CD8-positive, alpha-beta memory T cell (primary cell): ENCODE data around the gene SLC7A14. TPM values are rescaled to one million over a fixed set of nuclear protein-coding genes. Genes with fewer than 3 reads are reported as not detected.

Source experiments
- CTCF ChIA-PET: fragments of 350-600 bp; sonication (Branson Sonifier 250); formaldehyde crosslinking; loops from one replicate; lab custom pipeline; 2021; ENCODE audit warnings: antibody characterized with exemption; lab: Charles Lee
- POLR2A ChIA-PET: fragments of 350-600 bp; sonication (Branson Sonifier 250); formaldehyde crosslinking; loops from one replicate; lab custom pipeline; 2021; ENCODE audit warnings: antibody characterized with exemption; lab: Charles Lee
- DNase-seq, 5 donors: peaks; one replicate each; pipeline versions ENCODE4 v3.0.0 to v3.0.0-alpha.2; 2020 to 2022; ENCODE audit warnings: mixed read lengths in 1 of 5
- H3K27ac ChIP-seq: one replicate; pipeline ENCODE4 v1.7.0; 2013; ENCODE audit warnings: low read depth, mild to moderate bottlenecking, low read length, moderate library complexity
- H3K27me3 ChIP-seq: 2 replicates; pipeline ENCODE4 v1.7.0; 2013; ENCODE audit warnings: low read length, mild to moderate bottlenecking; ENCODE audit not compliant: insufficient read depth, poor library complexity, severe bottlenecking
- H3K36me3 ChIP-seq: 2 replicates; pipeline ENCODE4 v1.7.0; 2013; ENCODE audit warnings: mild to moderate bottlenecking, low read length, moderate library complexity; ENCODE audit not compliant: insufficient read depth
- H3K4me1 ChIP-seq: 2 replicates; pipeline ENCODE4 v1.7.0; 2013; ENCODE audit warnings: mild to moderate bottlenecking, low read length, moderate library complexity; ENCODE audit not compliant: insufficient read depth
- H3K4me3 ChIP-seq: 2 replicates; pipeline ENCODE4 v1.7.0; 2013; ENCODE audit warnings: mild to moderate bottlenecking, low read length
- H3K9me3 ChIP-seq: 2 replicates; pipeline ENCODE4 v1.7.0; 2013; ENCODE audit warnings: mild to moderate bottlenecking, low read length
- H3K27ac Mint-ChIP-seq, 8 donors: one replicate each; pipeline ENCODE4 v1.8.0; 2020 to 2021; ENCODE audit warnings: mixed read lengths in 8 of 8, mild to moderate bottlenecking in 6 of 8, inconsistent platforms in 3 of 8, moderate library complexity in 3 of 8
- H3K27me3 Mint-ChIP-seq, 2 donors: one replicate each; pipeline ENCODE4 v1.8.0; 2020 to 2021; ENCODE audit warnings: mixed read lengths in 2 of 2, mild to moderate bottlenecking in 1 of 2, moderate library complexity in 1 of 2
- H3K36me3 Mint-ChIP-seq, 3 donors: one replicate each; pipeline ENCODE4 v1.8.0; 2020 to 2021; ENCODE audit warnings: mixed read lengths in 3 of 3, inconsistent platforms in 1 of 3, mild to moderate bottlenecking in 1 of 3
- H3K4me1 Mint-ChIP-seq, 3 donors: one replicate each; pipeline ENCODE4 v1.8.0; 2020 to 2021; ENCODE audit warnings: mixed read lengths in 3 of 3, inconsistent platforms in 1 of 3, mild to moderate bottlenecking in 1 of 3
- H3K4me3 Mint-ChIP-seq, 7 donors: one replicate each; pipeline ENCODE4 v1.8.0; 2020 to 2021; ENCODE audit warnings: mixed read lengths in 7 of 7, mild to moderate bottlenecking in 6 of 7, moderate library complexity in 4 of 7, inconsistent platforms in 2 of 7
- H3K9me3 Mint-ChIP-seq, 5 donors: one replicate each; pipeline ENCODE4 v1.8.0; 2020 to 2022; ENCODE audit warnings: mixed read lengths in 5 of 5, mild to moderate bottlenecking in 3 of 5, moderate library complexity in 2 of 5, inconsistent platforms in 1 of 5
- polyA plus RNA-seq: library from polyadenylated mRNA; unstranded; fragments of 300-500 nt; fragmentation: Illumina TruSeq; gene quantifications from one replicate; pipeline ENCODE4 v1.2.3, GENCODE V29; 2021
- total RNA-seq, 2 experiments: library from RNA; stranded (reverse); gene quantifications; one replicate each; pipeline ENCODE4 v1.2.3, GENCODE V29; 2021

SLC7A14 gene
- total and polyA plus RNA-seq, 3 experiments from 2014 or later = not detected

DNA sequence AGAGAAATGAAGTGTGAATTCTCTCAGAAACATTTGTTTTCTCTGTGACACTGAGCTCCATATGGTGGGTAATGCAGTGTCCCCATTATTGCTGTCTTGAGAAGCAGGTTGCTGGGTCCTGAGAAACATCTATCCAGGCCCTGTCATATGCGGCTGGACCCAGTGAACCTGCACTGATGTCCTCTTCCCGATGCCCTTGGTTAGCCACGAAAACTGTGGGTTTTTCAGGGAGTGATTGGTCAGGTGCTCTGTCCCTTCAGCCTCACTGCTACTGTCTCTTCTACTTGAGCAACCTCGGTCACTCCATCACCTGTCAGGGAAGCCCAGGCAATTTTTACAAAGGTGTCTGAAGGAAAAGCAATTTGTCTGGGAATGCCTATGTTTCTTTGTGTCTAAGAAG, 77.0 kb downstream of the SLC7A14 start:
- Histone ChIP-seq H3K27ac (no peak overlapping the region), H3K36me3 (no peaks in the 10 kb centered on the region), H3K9me3 (no peaks in the 10 kb centered on the region), H3K27me3 (no peaks in the 10 kb centered on the region), H3K4me1 (no peaks in the 10 kb centered on the region), H3K4me3 (no peak overlapping the region)
- Mint-ChIP-seq H3K4me1 (no peaks in the 10 kb centered on the region), H3K27ac (no peak overlapping the region), H3K4me3 (no peak overlapping the region), H3K9me3 (no peaks in the 10 kb centered on the region), H3K36me3 (no peaks in the 10 kb centered on the region), H3K27me3 (peaks cover 6 to 31% of the 10 kb centered on the region in 2 donors)
- ChIA-PET CTCF (no interaction called here), POLR2A (no interaction called here)
- DNase-seq = no peak

DNA sequence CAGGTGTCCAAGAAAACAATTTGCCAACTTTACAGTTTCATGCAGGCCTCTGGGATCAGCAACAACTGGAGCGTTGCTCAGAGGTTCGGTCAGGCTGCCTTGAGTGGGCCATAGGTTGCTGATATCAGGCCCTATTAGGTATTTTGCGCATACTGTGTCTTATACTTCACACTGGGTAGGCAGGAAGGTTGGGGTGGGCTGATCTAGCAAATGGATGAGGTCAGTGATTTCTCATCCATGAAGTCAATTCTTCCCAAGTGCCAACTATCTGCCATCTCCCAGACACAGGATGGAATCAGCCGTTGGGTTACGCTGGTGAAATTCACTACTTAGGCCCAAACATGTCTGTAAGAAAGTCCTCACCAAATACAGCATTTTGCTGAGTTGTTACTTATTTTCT, 77.6 kb downstream of the SLC7A14 start:
- CTCF ChIA-PET = interaction anchor here (1.4 kb wide), 1 partner anchor 94 kb away, joined by 3 read pairs; no protein-coding TSS in a partner anchor
- H3K27me3 Mint-ChIP-seq = peaks cover 5 to 31% of the 10 kb centered on the region in 2 donors
- H3K4me1 Mint-ChIP-seq = no peaks in the 10 kb centered on the region
- H3K4me1 ChIP-seq = no peaks in the 10 kb centered on the region
- H3K4me3 Mint-ChIP-seq = no peak overlapping the region
- no peaks in the 10 kb centered on the region for H3K9me3 Mint-ChIP-seq
- no peak for DNase-seq
- no peak overlapping the region for H3K27ac Mint-ChIP-seq
- no peaks in the 10 kb centered on the region for H3K9me3 ChIP-seq
- no peaks in the 10 kb centered on the region for H3K36me3 ChIP-seq
- H3K36me3 Mint-ChIP-seq = no peaks in the 10 kb centered on the region
- H3K4me3 ChIP-seq = no peak overlapping the region
- no peaks in the 10 kb centered on the region for H3K27me3 ChIP-seq
- POLR2A ChIA-PET = no interaction called here
- no peak overlapping the region for H3K27ac ChIP-seq

DNA sequence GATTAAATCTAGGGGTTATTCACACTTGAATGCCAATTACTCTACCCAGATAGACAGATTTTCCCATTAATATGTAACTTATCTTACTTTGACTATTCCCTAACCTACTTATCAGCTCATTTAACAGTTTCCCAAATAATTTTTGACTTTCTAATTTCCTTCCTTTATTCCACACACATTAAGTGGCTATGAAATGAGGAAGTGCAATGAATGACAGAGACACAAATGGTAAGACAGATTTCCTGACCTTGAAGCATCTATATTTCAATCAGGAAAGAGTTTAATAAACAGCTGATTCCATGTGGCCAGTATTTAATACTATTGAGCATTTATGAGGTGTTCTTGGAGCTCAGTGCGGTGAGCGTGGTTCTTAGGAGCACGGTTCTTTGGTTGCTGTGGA, 78.8 kb downstream of the SLC7A14 start:
- Mint-ChIP-seq H3K9me3 (no peaks in the 10 kb centered on the region), H3K4me1 (no peaks in the 10 kb centered on the region), H3K4me3 (no peak overlapping the region), H3K36me3 (no peaks in the 10 kb centered on the region), H3K27ac (no peak overlapping the region), H3K27me3 (peaks cover 5 to 31% of the 10 kb centered on the region in 2 donors)
- Histone ChIP-seq H3K9me3 (no peaks in the 10 kb centered on the region), H3K27me3 (no peaks in the 10 kb centered on the region), H3K4me1 (no peaks in the 10 kb centered on the region), H3K4me3 (no peak overlapping the region), H3K27ac (no peak overlapping the region), H3K36me3 (no peaks in the 10 kb centered on the region)
- no peak for DNase-seq
- ChIA-PET CTCF (interaction anchor here (1.4 kb wide), 1 partner anchor 93 kb away, joined by 3 read pairs; no protein-coding TSS in a partner anchor), POLR2A (no interaction called here)

DNA sequence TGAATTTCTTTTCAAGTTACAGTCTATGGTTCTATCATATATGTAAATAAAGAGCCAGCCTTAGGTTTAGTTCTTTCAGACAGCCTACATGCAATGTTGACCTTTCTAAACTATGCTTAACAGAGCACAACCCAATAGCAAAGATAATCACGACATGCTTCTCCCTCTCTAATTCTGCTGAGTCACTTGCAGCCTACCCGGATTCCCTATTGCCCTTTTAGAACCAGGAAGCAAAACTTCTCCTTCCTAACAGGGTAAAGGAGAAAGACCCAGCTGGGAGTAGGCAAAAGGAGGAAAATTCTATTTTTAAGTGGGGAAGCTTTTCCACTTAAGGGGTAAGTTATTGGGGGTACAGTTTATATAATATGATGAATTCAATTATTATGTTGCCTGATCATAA, 79.3 kb downstream of the SLC7A14 start:
- DNase-seq = no peak
- no peaks in the 10 kb centered on the region for H3K4me1 ChIP-seq
- no peaks in the 10 kb centered on the region for H3K36me3 Mint-ChIP-seq
- H3K9me3 Mint-ChIP-seq = no peaks in the 10 kb centered on the region
- no peaks in the 10 kb centered on the region for H3K36me3 ChIP-seq
- H3K4me3 ChIP-seq = no peak overlapping the region
- no peak overlapping the region for H3K4me3 Mint-ChIP-seq
- H3K4me1 Mint-ChIP-seq = no peaks in the 10 kb centered on the region
- H3K27me3 ChIP-seq = no peaks in the 10 kb centered on the region
- H3K27ac Mint-ChIP-seq = no peak overlapping the region
- POLR2A ChIA-PET = no interaction called here
- peaks cover 5 to 31% of the 10 kb centered on the region in 2 donors for H3K27me3 Mint-ChIP-seq
- CTCF ChIA-PET = no interaction called here
- no peak overlapping the region for H3K27ac ChIP-seq
- no peaks in the 10 kb centered on the region for H3K9me3 ChIP-seq

DNA sequence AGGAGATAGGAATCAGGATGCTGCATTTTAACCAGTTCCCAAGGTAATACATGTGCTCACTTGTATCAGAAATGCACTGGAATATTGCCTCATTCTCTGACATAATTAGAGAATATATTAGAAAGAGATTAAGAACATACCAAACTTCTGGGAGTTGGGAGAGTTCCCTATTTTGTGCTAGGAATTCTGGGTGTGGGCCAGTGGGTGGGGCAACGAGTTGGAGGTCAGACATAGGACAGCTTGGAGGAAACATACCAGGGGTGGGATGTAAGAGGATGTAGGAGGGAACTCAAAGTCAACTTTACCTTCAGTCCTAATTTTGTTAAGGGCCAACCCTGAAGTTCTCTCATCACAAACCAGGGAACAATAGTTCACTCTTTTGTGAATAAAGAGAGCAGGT, 83.6 kb downstream of the SLC7A14 start:
- Histone ChIP-seq H3K9me3 (no peaks in the 10 kb centered on the region), H3K4me1 (no peaks in the 10 kb centered on the region), H3K27me3 (no peaks in the 10 kb centered on the region), H3K36me3 (no peaks in the 10 kb centered on the region), H3K27ac (no peak overlapping the region), H3K4me3 (no peak overlapping the region)
- POLR2A ChIA-PET = no interaction called here
- no peaks in the 10 kb centered on the region for H3K36me3 Mint-ChIP-seq
- no peaks in the 10 kb centered on the region for H3K4me1 Mint-ChIP-seq
- CTCF ChIA-PET = no interaction called here
- no peak overlapping the region for H3K4me3 Mint-ChIP-seq
- no peaks in the 10 kb centered on the region for H3K9me3 Mint-ChIP-seq
- H3K27me3 Mint-ChIP-seq = peaks cover 4 to 14% of the 10 kb centered on the region in 2 donors
- H3K27ac Mint-ChIP-seq = no peak overlapping the region
- no peak for DNase-seq

DNA sequence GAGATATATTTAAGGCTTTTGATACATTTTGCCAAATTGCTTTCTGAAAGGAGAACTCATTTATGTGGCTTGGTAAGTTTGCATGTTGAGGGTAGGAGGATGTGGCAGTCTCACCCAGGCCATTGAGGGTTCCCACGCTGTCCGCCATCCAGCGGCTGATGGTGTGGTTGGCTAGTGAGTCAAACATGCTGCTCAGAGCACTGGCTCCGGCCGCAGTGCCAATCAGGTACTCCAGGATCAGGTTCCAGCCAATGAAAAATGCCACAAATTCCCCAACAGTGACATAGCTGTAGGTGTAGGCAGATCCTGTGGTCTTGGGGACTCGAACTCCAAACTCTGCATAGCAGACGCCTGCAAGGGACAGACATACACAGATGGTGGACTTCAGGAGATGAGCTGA, 84.9 kb downstream of the SLC7A14 start:
- no peak overlapping the region for H3K4me3 ChIP-seq
- ChIA-PET CTCF (no interaction called here), POLR2A (no interaction called here)
- H3K36me3 ChIP-seq = no peaks in the 10 kb centered on the region
- Mint-ChIP-seq H3K4me1 (no peaks in the 10 kb centered on the region), H3K27ac (no peak overlapping the region), H3K4me3 (no peak overlapping the region), H3K27me3 (peaks cover 5% of the 10 kb centered on the region in 2 donors), H3K36me3 (no peaks in the 10 kb centered on the region), H3K9me3 (no peaks in the 10 kb centered on the region)
- no peaks in the 10 kb centered on the region for H3K9me3 ChIP-seq
- no peak for DNase-seq
- H3K4me1 ChIP-seq = no peaks in the 10 kb centered on the region
- no peaks in the 10 kb centered on the region for H3K27me3 ChIP-seq
- no peak overlapping the region for H3K27ac ChIP-seq

DNA sequence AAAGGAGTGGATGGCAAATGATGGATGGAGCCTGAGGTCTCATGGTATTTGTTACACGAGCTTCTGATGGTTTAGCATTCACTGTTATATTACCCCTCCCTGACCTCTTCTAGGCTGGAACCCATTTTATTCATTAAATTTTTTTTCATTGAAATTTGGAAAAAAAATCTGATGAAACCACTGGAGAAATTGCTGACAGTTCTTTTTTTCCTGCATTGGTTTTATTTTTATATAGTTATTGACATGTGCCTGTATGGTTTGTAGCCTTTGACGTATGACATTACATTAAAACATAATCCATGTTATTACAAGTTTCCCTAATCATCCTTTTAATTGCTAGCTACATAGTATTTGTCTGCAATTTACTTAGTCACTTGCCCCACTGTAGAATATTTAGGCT, 85.4 kb downstream of the SLC7A14 start:
- Mint-ChIP-seq H3K9me3 (no peaks in the 10 kb centered on the region), H3K27ac (no peak overlapping the region), H3K36me3 (no peaks in the 10 kb centered on the region), H3K4me3 (no peak overlapping the region), H3K27me3 (peaks cover 6 to 10% of the 10 kb centered on the region in 2 donors), H3K4me1 (no peaks in the 10 kb centered on the region)
- no peaks in the 10 kb centered on the region for H3K4me1 ChIP-seq
- no peaks in the 10 kb centered on the region for H3K9me3 ChIP-seq
- POLR2A ChIA-PET = no interaction called here
- H3K4me3 ChIP-seq = no peak overlapping the region
- CTCF ChIA-PET = no interaction called here
- no peaks in the 10 kb centered on the region for H3K27me3 ChIP-seq
- DNase-seq = no peak
- no peaks in the 10 kb centered on the region for H3K36me3 ChIP-seq
- H3K27ac ChIP-seq = no peak overlapping the region

DNA sequence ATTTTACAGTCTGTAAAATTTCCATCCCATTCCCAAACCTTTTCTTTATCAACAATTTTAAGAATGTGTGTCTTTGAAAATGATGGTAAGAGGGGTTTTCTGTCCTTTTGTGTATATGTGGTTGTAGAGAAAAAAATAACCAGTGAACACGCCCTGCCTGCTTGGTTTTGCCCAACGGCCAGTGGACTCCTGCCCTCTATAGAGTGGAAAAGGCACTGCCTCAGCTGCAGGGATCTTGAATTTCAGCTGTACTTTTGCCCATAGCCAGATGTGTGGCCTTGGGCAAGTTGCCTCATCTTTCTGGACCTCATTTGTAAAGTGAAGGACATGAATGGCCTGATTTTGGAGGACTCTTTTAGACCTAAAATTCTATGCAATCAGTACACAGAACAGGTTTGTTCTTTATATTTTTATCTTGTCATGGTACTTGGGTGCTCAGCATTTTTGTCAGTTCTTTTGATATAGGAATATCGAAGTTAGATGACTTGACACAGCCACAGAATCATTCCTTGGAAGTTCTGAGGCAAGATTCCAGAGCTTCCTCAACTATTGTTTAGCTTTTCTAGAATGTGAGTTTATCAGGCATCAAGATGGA, 86.2 kb downstream of the SLC7A14 start:
- no peaks in the 10 kb centered on the region for H3K27me3 ChIP-seq
- no peaks in the 10 kb centered on the region for H3K36me3 Mint-ChIP-seq
- no peak for DNase-seq
- no peak overlapping the region for H3K4me3 ChIP-seq
- H3K9me3 Mint-ChIP-seq = no peaks in the 10 kb centered on the region
- H3K27me3 Mint-ChIP-seq = peaks cover 4 to 9% of the 10 kb centered on the region in 2 donors
- H3K4me3 Mint-ChIP-seq = no peak overlapping the region
- no peaks in the 10 kb centered on the region for H3K36me3 ChIP-seq
- no peaks in the 10 kb centered on the region for H3K9me3 ChIP-seq
- H3K4me1 ChIP-seq = no peaks in the 10 kb centered on the region
- POLR2A ChIA-PET = no interaction called here
- H3K4me1 Mint-ChIP-seq = no peaks in the 10 kb centered on the region
- no peak overlapping the region for H3K27ac ChIP-seq
- no peak overlapping the region for H3K27ac Mint-ChIP-seq
- CTCF ChIA-PET = no interaction called here
